NCI-H345 treated with DMSO at 0.1 percent for 48 hours (cell line): Measurements from ENCODE around the gene LYPD4.
"Not testable (repeated sequence)": the region's sequence is repeated elsewhere in the genome, so short reads cannot be mapped to it uniquely, and the experiment has no call there.

ENCODE experiments used
- DNase-seq: peaks from one replicate; lab custom pipeline; 2025; ENCODE audit not compliant: unreplicated experiment; lab: John Stamatoyannopoulos, UW

LYPD4 gene

GRCh38 chr19:41802770-41803169 is 41.7 kb downstream of the LYPD4 start:
- DNase-seq: no peak

DNA sequence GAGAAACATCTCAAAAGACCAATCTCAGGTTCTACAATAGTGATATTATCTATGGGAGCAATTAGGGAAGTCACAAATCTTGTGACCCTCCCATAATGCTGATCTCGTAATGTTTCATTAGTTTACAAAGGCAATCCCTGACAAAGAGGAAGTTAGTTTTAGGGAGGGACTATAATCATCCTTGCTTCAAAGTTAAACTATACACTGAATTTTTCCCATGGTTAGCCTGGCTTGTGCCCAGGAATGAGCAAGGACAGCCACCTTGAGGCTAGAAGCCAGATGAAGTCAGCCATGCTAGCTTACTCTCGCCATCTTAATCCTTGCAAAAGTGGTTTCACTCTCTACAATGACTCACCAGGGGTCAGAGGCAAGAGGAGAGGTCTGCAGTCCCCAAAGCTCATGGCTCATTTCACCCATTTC is 42.7 kb downstream of the LYPD4 start:
- DNase-seq: no peak

- DNase-seq: no peak
Measured at GRCh38 chr19:41801031-41801430, 43.5 kb downstream of the LYPD4 start.

- DNase-seq: no peak
Measured at GRCh38 chr19:41799444-41800000, 45.0 kb downstream of the LYPD4 start.

GRCh38 chr19:41796901-41797300 is 47.6 kb downstream of the LYPD4 start:
- DNase-seq: no peak

GRCh38 chr19:41796362-41796761 is 48.1 kb downstream of the LYPD4 start, which contains the start of gene CEACAM3:
CEACAM3 (plus strand) TSS chr19:41796587; CDS start chr19:41796678, 91 bp downstream.
- DNase-seq: no peak

- peak; percentile 33 for DNase-seq
Measured at GRCh38 chr19:41795031-41795461, 49.4 kb downstream of the LYPD4 start.

DNA sequence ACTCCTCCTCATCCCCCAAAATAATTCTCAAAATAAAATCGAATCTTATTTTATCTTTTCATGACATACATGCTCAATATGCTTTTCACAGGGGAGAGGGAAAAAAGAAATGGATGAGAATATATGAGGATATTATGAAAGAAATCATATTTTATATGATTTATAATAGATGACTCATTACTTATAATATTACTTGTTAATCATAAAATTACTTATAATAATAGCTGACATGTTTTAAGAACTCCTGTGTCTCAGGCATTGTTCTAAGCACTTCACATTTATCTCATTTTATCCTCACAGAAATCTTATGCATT is 51.1 kb downstream of the LYPD4 start:
- no peak for DNase-seq

GRCh38 chr19:41792513-41793413 is 51.7 kb downstream of the LYPD4 start:
- no peak for DNase-seq

DNA sequence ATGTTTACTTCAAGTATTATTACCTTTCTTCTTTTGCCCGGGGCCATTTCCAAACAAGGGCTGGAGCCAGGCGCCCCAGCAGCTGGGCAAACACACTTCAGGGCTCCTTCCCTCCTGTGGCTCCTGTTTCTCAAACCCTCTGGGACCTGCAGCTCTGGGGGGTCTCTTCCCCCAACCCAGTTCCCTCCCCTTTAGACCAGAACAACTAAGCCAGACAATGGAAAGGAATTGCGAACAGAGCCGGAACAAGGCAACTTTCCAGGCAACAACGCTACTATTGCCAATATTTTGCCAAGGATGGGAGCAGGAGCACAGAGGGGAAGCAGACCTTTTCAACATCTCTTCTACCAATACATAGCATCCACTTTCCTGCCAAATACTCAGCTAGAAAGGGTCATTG is 55.4 kb downstream of the LYPD4 start:
- DNase-seq: peak; percentile 66

GRCh38 chr19:41788518-41788917 is 56.0 kb downstream of the LYPD4 start:
- not testable (repeated sequence) for DNase-seq
